Measurements from ENCODE around the gene NDUFB3. TPM values are rescaled to one million over a fixed set of nuclear protein-coding genes. Genes with fewer than 3 reads are reported as not detected.

NDUFB3 gene
- total and polyA plus RNA-seq, 2 experiments from 2014 or later: 34.3 to 230 TPM

DNA sequence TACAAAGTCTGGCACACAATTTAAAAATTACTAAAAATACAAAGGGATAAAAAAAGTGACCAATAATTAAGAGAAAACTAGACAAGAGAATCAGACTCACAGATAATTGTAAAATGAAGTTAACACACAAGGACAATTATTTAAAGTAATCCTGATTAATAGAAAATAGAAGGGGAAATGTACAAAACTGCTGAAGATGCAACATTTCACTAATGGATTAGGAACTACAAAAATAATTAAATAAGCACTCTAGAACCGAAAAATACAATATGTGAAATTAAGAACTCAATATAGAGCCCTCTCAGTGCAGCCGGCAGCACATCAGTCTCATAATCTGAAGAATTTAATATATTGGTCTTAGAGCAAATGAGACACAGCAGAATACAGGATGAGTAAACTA is 24.9 kb upstream of the NDUFB3 start (continued):
- TF ChIP-seq EZH2phosphoT487 (IDR thresholded peaks at IDR 0.05; ENCODE audit: unreplicated experiment) (no peak), NANOG (IDR thresholded peaks at IDR 0.05; ENCODE audit: borderline replicate concordance) (no peak), EZH2 (IDR thresholded peaks at IDR 0.05; ENCODE audit: low read depth, unreplicated experiment) (no peak)
- TF ChIP-seq, protein P1, sequence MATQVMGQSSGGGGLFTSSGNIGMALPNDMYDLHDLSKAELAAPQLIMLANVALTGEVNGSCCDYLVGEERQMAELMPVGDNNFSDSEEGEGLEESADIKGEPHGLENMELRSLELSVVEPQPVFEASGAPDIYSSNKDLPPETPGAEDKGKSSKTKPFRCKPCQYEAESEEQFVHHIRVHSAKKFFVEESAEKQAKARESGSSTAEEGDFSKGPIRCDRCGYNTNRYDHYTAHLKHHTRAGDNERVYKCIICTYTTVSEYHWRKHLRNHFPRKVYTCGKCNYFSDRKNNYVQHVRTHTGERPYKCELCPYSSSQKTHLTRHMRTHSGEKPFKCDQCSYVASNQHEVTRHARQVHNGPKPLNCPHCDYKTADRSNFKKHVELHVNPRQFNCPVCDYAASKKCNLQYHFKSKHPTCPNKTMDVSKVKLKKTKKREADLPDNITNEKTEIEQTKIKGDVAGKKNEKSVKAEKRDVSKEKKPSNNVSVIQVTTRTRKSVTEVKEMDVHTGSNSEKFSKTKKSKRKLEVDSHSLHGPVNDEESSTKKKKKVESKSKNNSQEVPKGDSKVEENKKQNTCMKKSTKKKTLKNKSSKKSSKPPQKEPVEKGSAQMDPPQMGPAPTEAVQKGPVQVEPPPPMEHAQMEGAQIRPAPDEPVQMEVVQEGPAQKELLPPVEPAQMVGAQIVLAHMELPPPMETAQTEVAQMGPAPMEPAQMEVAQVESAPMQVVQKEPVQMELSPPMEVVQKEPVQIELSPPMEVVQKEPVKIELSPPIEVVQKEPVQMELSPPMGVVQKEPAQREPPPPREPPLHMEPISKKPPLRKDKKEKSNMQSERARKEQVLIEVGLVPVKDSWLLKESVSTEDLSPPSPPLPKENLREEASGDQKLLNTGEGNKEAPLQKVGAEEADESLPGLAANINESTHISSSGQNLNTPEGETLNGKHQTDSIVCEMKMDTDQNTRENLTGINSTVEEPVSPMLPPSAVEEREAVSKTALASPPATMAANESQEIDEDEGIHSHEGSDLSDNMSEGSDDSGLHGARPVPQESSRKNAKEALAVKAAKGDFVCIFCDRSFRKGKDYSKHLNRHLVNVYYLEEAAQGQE (IDR thresholded peaks at IDR 0.05; ENCODE audit: unreplicated experiment): no peak

DNA sequence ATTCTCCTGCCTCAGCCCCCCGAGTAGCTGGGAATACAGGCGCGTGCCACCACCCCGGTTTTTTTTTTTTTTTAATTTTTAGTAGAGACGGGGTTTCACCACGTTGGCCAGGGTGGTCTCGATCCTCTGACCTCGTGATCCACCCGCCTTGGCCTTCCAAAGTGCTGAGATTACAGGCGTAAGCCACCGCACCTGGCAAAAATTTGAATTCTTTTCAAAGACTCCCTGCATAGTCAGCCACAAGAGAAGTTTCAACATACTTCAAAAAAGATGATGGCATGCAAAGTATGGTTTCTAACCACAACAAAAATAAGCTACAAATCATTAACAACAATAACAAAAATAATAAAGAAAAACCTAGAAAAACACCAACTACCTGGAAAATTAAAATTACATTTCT is 22.3 kb upstream of the NDUFB3 start:
- H3F3A ChIP-seq (replicated peaks; ENCODE audit: low read depth): no peaks in the 10 kb centered on the region
- H3K27me3 ChIP-seq (ENCODE audit: insufficient read depth): no peaks in the 10 kb centered on the region
- H3K4me1 ChIP-seq (ENCODE audit: insufficient read depth): no peaks in the 10 kb centered on the region
- no peak for ATAC-seq
- H3K27me3 Mint-ChIP-seq (ENCODE audit: insufficient read depth, low read depth, poor library complexity): no peaks in the 10 kb centered on the region
- no peak overlapping the region for H3K4me3 ChIP-seq
- no peaks in the 10 kb centered on the region for H4K20me1 ChIP-seq (replicated peaks; ENCODE audit: insufficient read depth)
- no peak overlapping the region for H2AFZ ChIP-seq
- no peak overlapping the region for H3K27ac Mint-ChIP-seq
- TF ChIP-seq, protein P1 (IDR thresholded peaks at IDR 0.05; ENCODE audit: unreplicated experiment): no peak
- no peak overlapping the region for H3K4me2 ChIP-seq
- H3K9me3 Mint-ChIP-seq: no peaks in the 10 kb centered on the region
- H3K36me3 ChIP-seq (ENCODE audit: insufficient read depth): no peaks in the 10 kb centered on the region
- H3K36me3 Mint-ChIP-seq (ENCODE audit: low read depth): no peaks in the 10 kb centered on the region; the same call in 2 of the 3 replicates
- no peak overlapping the region for H3K27ac ChIP-seq (ENCODE audit: low read depth)
- no peak for DNase-seq (ENCODE audit: low spot score)
- no peak overlapping the region for H3K4me3 Mint-ChIP-seq
- no peaks in the 10 kb centered on the region for H3K9me2 ChIP-seq (ENCODE audit: insufficient read depth)
- H3K79me2 ChIP-seq (replicated peaks; ENCODE audit: insufficient read depth): peaks cover 4% of the 10 kb centered on the region; the same call in 1 of the 2 replicates
- no peaks in the 10 kb centered on the region for H3K4me1 Mint-ChIP-seq

DNA sequence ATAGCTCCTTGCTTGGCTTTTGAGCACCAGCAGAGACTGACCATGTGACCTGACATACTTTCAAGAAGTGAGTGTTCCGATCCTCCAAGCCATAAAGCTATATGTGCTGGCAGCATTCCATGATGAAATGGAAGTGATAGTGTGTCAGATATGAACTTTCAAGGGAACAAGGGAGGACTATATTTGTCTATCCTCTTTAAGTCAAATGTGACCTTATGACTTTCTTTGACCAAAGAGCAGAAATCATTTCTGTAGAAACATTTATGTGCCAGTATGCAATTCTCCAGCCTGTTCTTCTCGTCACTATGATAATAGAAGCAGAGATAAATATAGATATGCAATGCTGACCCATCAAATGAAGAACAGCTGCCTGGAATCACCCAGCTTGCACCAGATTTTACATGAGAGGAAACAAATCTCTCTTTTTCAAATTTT is 14.7 kb upstream of the NDUFB3 start:
- no peak for ATAC-seq
- no peaks in the 10 kb centered on the region for H3K27me3 Mint-ChIP-seq (ENCODE audit: insufficient read depth, low read depth, poor library complexity)

More for the DNA sequence above, 14.7 kb upstream of the NDUFB3 start:
- no peaks in the 10 kb centered on the region for H3K27me3 ChIP-seq (ENCODE audit: insufficient read depth)
- H3K9me2 ChIP-seq (ENCODE audit: insufficient read depth): no peaks in the 10 kb centered on the region
- no peak overlapping the region for H3K27ac ChIP-seq (ENCODE audit: low read depth)
- H3K4me3 Mint-ChIP-seq: no peak overlapping the region
- no peak for TF ChIP-seq EZH2phosphoT487 (IDR thresholded peaks at IDR 0.05; ENCODE audit: unreplicated experiment)
- TF ChIP-seq CREB1 (CRISPR knock-in tag; IDR thresholded peaks at IDR 0.05; ENCODE audit: low read depth): no peak
- H3K4me1 Mint-ChIP-seq: no peaks in the 10 kb centered on the region
- no peaks in the 10 kb centered on the region for H3K9me3 Mint-ChIP-seq
- H3K4me1 ChIP-seq (ENCODE audit: insufficient read depth): no peaks in the 10 kb centered on the region
- no peaks in the 10 kb centered on the region for H4K20me1 ChIP-seq (replicated peaks; ENCODE audit: insufficient read depth)
- H3F3A ChIP-seq (replicated peaks; ENCODE audit: low read depth): no peaks in the 10 kb centered on the region
- H2AFZ ChIP-seq: no peak overlapping the region
- H3K4me3 ChIP-seq: no peak overlapping the region
- H3K4me2 ChIP-seq: no peak overlapping the region
- DNase-seq (ENCODE audit: low spot score): no peak
- H3K36me3 Mint-ChIP-seq (ENCODE audit: low read depth): no peaks in the 10 kb centered on the region
- H3K27ac Mint-ChIP-seq: no peak overlapping the region
- no peaks in the 10 kb centered on the region for H3K36me3 ChIP-seq (ENCODE audit: insufficient read depth)
- peaks cover 4% of the 10 kb centered on the region; the same call in 1 of the 2 replicates for H3K79me2 ChIP-seq (replicated peaks; ENCODE audit: insufficient read depth)

Data from GM23338 (cell line).